GM12891 (cell line): ENCODE results near the gene TRAFD1.
"Not testable (repeated sequence)": the region's sequence is repeated elsewhere in the genome, so short reads cannot be mapped to it uniquely, and the experiment has no call there.

Experiments
- DNase-seq: peaks from one replicate; pipeline ENCODE4 v3.0.0; 2011; ENCODE audit warnings: low spot score; ENCODE audit not compliant: insufficient read length
- FAIRE-seq: peaks from 2 replicates; lab custom pipeline; 2011; peaks lifted over from hg19 to GRCh38; lab: Jason Lieb, UNC
- PAX5 ChIP-seq: IDR thresholded peaks from 2 replicates; pipeline ENCODE4 v1.6.1; 2011; ENCODE audit warnings: low read length, moderate library complexity, mild to moderate bottlenecking; ENCODE audit not compliant: insufficient read depth, severe bottlenecking
- POLR2A ChIP-seq: IDR thresholded peaks from 2 replicates; pipeline ENCODE4 v1.6.1; 2011; ENCODE audit warnings: low read depth, low read length, control low read depth
- POLR2AphosphoS5 ChIP-seq: IDR thresholded peaks from 2 replicates; pipeline ENCODE4 v1.6.1; 2011; ENCODE audit warnings: low read depth, low read length, control low read depth
- POU2F2 ChIP-seq: IDR thresholded peaks from 2 replicates; pipeline ENCODE4 v1.6.1; 2011; ENCODE audit warnings: low read depth, mild to moderate bottlenecking, control low read depth, low read length, moderate library complexity
- SPI1 ChIP-seq: IDR thresholded peaks from 2 replicates; pipeline ENCODE4 v1.6.1; 2011; ENCODE audit warnings: low read depth, low read length, control low read depth
- TAF1 ChIP-seq: IDR thresholded peaks from 2 replicates; pipeline ENCODE4 v1.6.1; 2011; ENCODE audit warnings: low read depth, low read length, control low read depth

Gene TRAFD1

GRCh38 chr12:112103758-112104503 lies 21.4 kb upstream of the TRAFD1 start:
- no peak for FAIRE-seq
- TF ChIP-seq PAX5 (no peak), TAF1 (no peak), POLR2A (no peak), POU2F2 (no peak), SPI1 (no peak), POLR2AphosphoS5 (no peak)
- no peak for DNase-seq

- FAIRE-seq = no peak
- no peak for DNase-seq
- TF ChIP-seq POLR2AphosphoS5 (no peak), PAX5 (no peak), SPI1 (no peak), POU2F2 (no peak), TAF1 (no peak), POLR2A (no peak)
Observed at GRCh38 chr12:112105891-112106290, 19.5 kb upstream of the TRAFD1 start.

GRCh38 chr12:112107306-112108201 lies 17.8 kb upstream of the TRAFD1 start:
- FAIRE-seq (no peak), DNase-seq (no peak)
- TF ChIP-seq SPI1 = 0 out of 2 replicates have a peak, but pooled peaks have one; percentile 24
- TF ChIP-seq POLR2A = no peak

- DNase-seq (peak; percentile 73), FAIRE-seq (peak; percentile 95)
- peak; percentile 56; the same call in 1 of the 2 replicates for TF ChIP-seq POLR2AphosphoS5
- TF ChIP-seq POU2F2 = peak; percentile 74
- TF ChIP-seq SPI1 = no peak
- peak; percentile 83 for TF ChIP-seq POLR2A
- no peak for TF ChIP-seq PAX5
- TF ChIP-seq TAF1 = peak; percentile 83
Observed at GRCh38 chr12:112108202-112109079, 16.9 kb upstream of the TRAFD1 start, which contains the start of gene NAA25. TSS of gene NAA25 (minus strand) at chr12:112108783. CDS start at chr12:112108773, 10 bp downstream.

- DNase-seq, FAIRE-seq: not testable (repeated sequence)
Observed at GRCh38 chr12:112110787-112111662, 14.3 kb upstream of the TRAFD1 start.

- DNase-seq = no peak
- TF ChIP-seq POLR2A = no peak
- no peak for TF ChIP-seq PAX5
- no peak for TF ChIP-seq POLR2AphosphoS5
- TF ChIP-seq SPI1 = no peak
- TF ChIP-seq TAF1 = no peak
- no peak for TF ChIP-seq POU2F2
- FAIRE-seq = no peak
Observed at GRCh38 chr12:112111931-112112330, 13.4 kb upstream of the TRAFD1 start.

- no peak for DNase-seq
- no peak for TF ChIP-seq SPI1
- TF ChIP-seq TAF1 = no peak
- no peak for TF ChIP-seq POLR2AphosphoS5
- TF ChIP-seq POLR2A = no peak
- no peak for TF ChIP-seq PAX5
- no peak for TF ChIP-seq POU2F2
- FAIRE-seq = no peak
Observed at GRCh38 chr12:112112409-112113133, 12.8 kb upstream of the TRAFD1 start.

GRCh38 chr12:112115259-112116045 lies 9.9 kb upstream of the TRAFD1 start:
- no peak for DNase-seq
- no peak for FAIRE-seq

More at GRCh38 chr12:112115259-112116045, 9.9 kb upstream of the TRAFD1 start:
- TF ChIP-seq PAX5 (no peak), POU2F2 (no peak), POLR2A (no peak), SPI1 (no peak), TAF1 (no peak), POLR2AphosphoS5 (no peak)
